Fibroblast of skin of scalp (primary cell): Measurements from ENCODE around the gene DUSP12.

Source experiments
- DNase-seq: peaks from one replicate; pipeline ENCODE4 v3.0.0-alpha.2; 2013

Gene DUSP12

GRCh38 chr1:161770250-161770649, 20.7 kb downstream of the DUSP12 start:
- no peak for DNase-seq

GRCh38 chr1:161771161-161771560, 21.6 kb downstream of the DUSP12 start:
- DNase-seq: no peak

- DNase-seq: no peak
Measured at GRCh38 chr1:161771973-161772372, 22.4 kb downstream of the DUSP12 start.

- no peak for DNase-seq
Measured at GRCh38 chr1:161772397-161772796, 22.8 kb downstream of the DUSP12 start.

- no peak for DNase-seq
Measured at GRCh38 chr1:161773791-161774190, 24.2 kb downstream of the DUSP12 start.

GRCh38 chr1:161777261-161777660, 27.7 kb downstream of the DUSP12 start:
- DNase-seq: no peak

GRCh38 chr1:161778522-161778921, 28.9 kb downstream of the DUSP12 start:
- DNase-seq: no peak

GRCh38 chr1:161779393-161779792, 29.8 kb downstream of the DUSP12 start:
- DNase-seq: no peak

GRCh38 chr1:161781995-161782394, 32.4 kb downstream of the DUSP12 start:
- DNase-seq: peak; percentile 67

GRCh38 chr1:161782886-161783285, 33.3 kb downstream of the DUSP12 start:
- DNase-seq: no peak

GRCh38 chr1:161784968-161785367, 35.4 kb downstream of the DUSP12 start:
- no peak for DNase-seq

- DNase-seq: no peak
Measured at GRCh38 chr1:161787355-161787754, 37.8 kb downstream of the DUSP12 start.

- no peak for DNase-seq
Measured at GRCh38 chr1:161790587-161791317, 41.2 kb downstream of the DUSP12 start.

GRCh38 chr1:161791904-161792655, 42.5 kb downstream of the DUSP12 start:
- peak; percentile 55 for DNase-seq

GRCh38 chr1:161792740-161793139, 43.2 kb downstream of the DUSP12 start:
- DNase-seq: peak; percentile 81

- DNase-seq: no peak
Measured at GRCh38 chr1:161799792-161800191, 50.2 kb downstream of the DUSP12 start.

GRCh38 chr1:161801955-161802354, 52.4 kb downstream of the DUSP12 start:
- no peak for DNase-seq

GRCh38 chr1:161803181-161803580, 53.6 kb downstream of the DUSP12 start:
- DNase-seq: no peak

GRCh38 chr1:161805399-161806197, 56.0 kb downstream of the DUSP12 start:
- DNase-seq: peak; percentile 60
